Stomach (tissue), 9 donors: ENCODE measurements around the gene ERG28. TPM values are rescaled to one million over a fixed set of nuclear protein-coding genes. Genes with fewer than 3 reads are reported as not detected.

Source experiments
- DNase-seq, 2 donors: peaks; one replicate each; pipeline versions ENCODE4 v3.0.0 to v3.0.0-alpha.2; 2013 to 2019
- H3K27ac ChIP-seq, 5 donors: fragments of 200-600 bp in 4 of 5; sonication (generic) in 4 of 5; one replicate each; pipeline ENCODE4 v1.5.1; 2013 to 2019; ENCODE audit warnings: mild to moderate bottlenecking in 1 of 5, moderate library complexity in 1 of 5
- H3K27me3 ChIP-seq, 3 donors: fragments of 200-600 bp; sonication (generic); one replicate each; pipeline ENCODE4 v1.5.1; 2017 to 2019; ENCODE audit warnings: mixed run types in 1 of 3
- H3K36me3 ChIP-seq, 4 donors: fragments of 200-600 bp; sonication (generic); 1 replicate in 3 of 4; 2 replicates in 1 of 4; pipeline ENCODE4 v1.5.1; 2016 to 2019
- H3K4me1 ChIP-seq, 4 donors: fragments of 200-600 bp; sonication (generic); one replicate each; pipeline ENCODE4 v1.5.1; 2016 to 2019
- H3K4me3 ChIP-seq, 4 donors: fragments of 200-600 bp; sonication (generic) in 3 of 4; one replicate each; pipeline ENCODE4 v1.5.1; 2016 to 2019; ENCODE audit warnings: mild to moderate bottlenecking in 1 of 4
- H3K9me3 ChIP-seq, 4 donors: fragments of 200-600 bp; sonication (generic); one replicate each; pipeline ENCODE4 v1.5.1; 2016 to 2019
- CTCF ChIP-seq, 7 experiments: fragments of 450-650 bp in 4 of 7; fragments of 200-600 bp in 3 of 7; sonication (generic) in 3 of 7; IDR thresholded peaks; one replicate each; pipeline ENCODE4 v1.5.1; 2016 to 2019; ENCODE audit warnings: antibody characterized with exemption in 7 of 7, control low read depth in 2 of 7, mild to moderate bottlenecking in 1 of 7
- EP300 ChIP-seq: sonication (generic); formaldehyde crosslinking; IDR thresholded peaks from one replicate; pipeline ENCODE4 v1.6.1; 2017; ENCODE audit warnings: antibody characterized with exemption
- POLR2A ChIP-seq, 4 donors: fragments of 450-650 bp; IDR thresholded peaks; one replicate each; pipeline ENCODE4 v1.6.1; 2016; ENCODE audit warnings: antibody characterized with exemption in 4 of 4, control low read depth in 2 of 4, mild to moderate bottlenecking in 1 of 4, moderate library complexity in 1 of 4
- POLR2AphosphoS5 ChIP-seq, 3 donors: sonication (generic); formaldehyde crosslinking; IDR thresholded peaks; one replicate each; pipeline ENCODE4 v1.6.1; 2016; ENCODE audit warnings: antibody characterized with exemption in 3 of 3
- WGBS, 5 donors: extraction: QIAGEN DNeasy Blood & Tissue Kit in 3 of 5; methylation state at CpG; one replicate each; pipeline versions ENCODE4 v1.1.5 to v1.1.7; 2013 to 2018; 5-methylcytosine and 5-hydroxymethylcytosine counted together
- intact Hi-C: fragments of 100-400 bp; cut with DNase I; formaldehyde crosslinking; loops from one replicate; pipeline ENCODE4 v1.15.1; 2023; ENCODE audit warnings: low total_unique reads
- polyA plus RNA-seq, 3 donors: library from polyadenylated mRNA; stranded (reverse); fragments of 200-250 nt; gene quantifications; one replicate each; pipeline ENCODE4 v1.2.3, GENCODE V29; 2013
- total RNA-seq, 5 donors: library from RNA; depleted of rRNA; stranded (reverse); fragments of >200 nt; gene quantifications; one replicate each; pipeline versions ENCODE4 v1.1.0 to v1.2.3, GENCODE V29; 2014 to 2016
- donor health status: healthy with polysubstance abuse.
- donor health status: Bipolar disorder and iron deficiency.
- donor health status: healthy.

Gene ERG28
- total and polyA plus RNA-seq, 8 donors, result 3.3 to 24.3 (median 10.3) TPM; not detected in 2

GRCh38 chr14:75648066-75648838 lies 12.4 kb downstream of the ERG28 start:
- peak; percentile 75 to 81 for DNase-seq
- Histone ChIP-seq H3K36me3 (peaks cover 24 to 60% (median 44%) of the 10 kb centered on the region in 4 donors), H3K4me3 (no peak overlapping the region), H3K27me3 (no peaks in the 10 kb centered on the region), H3K4me1 (peaks cover 0 to 31% (median 16%) of the 10 kb centered on the region in 4 donors), H3K27ac (no peak overlapping the region), H3K9me3 (no peaks in the 10 kb centered on the region)
- intact Hi-C loops, result no loop called here
- TF ChIP-seq POLR2AphosphoS5 (IDR thresholded peaks at IDR 0.05) (peak in 2 of 3 donors; percentile 51 to 58), POLR2A (IDR thresholded peaks at IDR 0.05) (no peak), CTCF (IDR thresholded peaks at IDR 0.05) (no peak), EP300 (no peak)
- WGBS, 5 donors, result 41 to 48% (median 45%) methylated on average over 9 of the region's 9 CpGs

DNA sequence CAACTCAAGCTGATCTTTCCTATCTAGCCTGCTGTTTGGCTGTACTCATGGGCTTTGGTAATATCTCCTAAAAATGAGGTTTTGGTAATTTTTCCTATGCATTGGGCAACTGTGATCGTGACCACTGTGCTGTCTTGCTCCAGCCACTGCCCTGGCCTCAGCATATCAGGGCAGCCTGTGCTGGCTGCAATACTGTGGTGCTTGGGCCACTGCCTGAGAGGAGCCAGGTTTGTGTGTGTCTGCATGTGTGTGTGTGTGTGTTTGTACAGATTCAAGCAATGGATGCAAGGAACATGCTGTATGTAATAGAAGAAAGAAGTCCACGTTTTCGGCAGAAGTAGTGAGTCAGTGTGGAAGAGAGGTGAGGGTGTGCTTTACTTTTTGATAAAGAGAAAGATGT lies 13.0 kb downstream of the ERG28 start:
- Histone ChIP-seq H3K36me3 (peaks cover 24 to 55% (median 39%) of the 10 kb centered on the region in 4 donors), H3K9me3 (no peaks in the 10 kb centered on the region), H3K27ac (no peak overlapping the region), H3K4me1 (peaks cover 0 to 32% (median 16%) of the 10 kb centered on the region in 4 donors), H3K27me3 (no peaks in the 10 kb centered on the region), H3K4me3 (no peak overlapping the region)
- WGBS, 5 donors, result 57 to 81% (median 63%) methylated on average over 3 of the region's 3 CpGs
- intact Hi-C loops, result no loop called here
- DNase-seq, result no peak
- TF ChIP-seq CTCF (IDR thresholded peaks at IDR 0.05) (no peak), POLR2A (IDR thresholded peaks at IDR 0.05) (no peak), POLR2AphosphoS5 (IDR thresholded peaks at IDR 0.05) (no peak), EP300 (no peak)

DNA sequence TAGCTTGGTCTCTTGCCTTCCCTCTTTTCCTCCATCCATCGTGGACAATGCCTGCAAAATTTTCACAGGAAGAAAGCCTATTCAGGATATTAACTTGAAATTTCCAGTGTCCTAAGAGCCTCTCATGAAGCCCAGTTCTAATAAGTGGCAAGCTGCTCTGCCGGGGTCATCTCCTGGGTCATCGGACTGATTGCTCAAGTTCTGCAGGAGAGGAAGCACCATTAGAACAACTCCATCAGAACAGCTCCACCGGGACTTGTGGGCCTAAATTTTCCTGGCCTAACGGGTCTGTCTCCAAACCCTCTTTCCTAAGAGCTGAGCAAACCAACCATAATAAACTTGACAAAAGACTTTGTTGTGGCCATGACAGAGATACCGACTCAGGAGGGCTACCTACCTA lies 13.9 kb downstream of the ERG28 start:
- no peak for DNase-seq
- Histone ChIP-seq H3K9me3 (no peaks in the 10 kb centered on the region), H3K27me3 (peaks cover 0 to 6% (median 5%) of the 10 kb centered on the region in 3 donors), H3K4me3 (no peak overlapping the region), H3K27ac (no peak overlapping the region), H3K4me1 (peaks cover 0 to 32% (median 16%) of the 10 kb centered on the region in 4 donors), H3K36me3 (peaks cover 21 to 48% (median 34%) of the 10 kb centered on the region in 4 donors)
- no peak for TF ChIP-seq POLR2AphosphoS5 (IDR thresholded peaks at IDR 0.05)
- no peak for TF ChIP-seq CTCF (IDR thresholded peaks at IDR 0.05)
- no peak for TF ChIP-seq EP300
- TF ChIP-seq POLR2A (IDR thresholded peaks at IDR 0.05), result no peak
- 86 to 95% (median 89%) methylated on average over 6 of the region's 6 CpGs for WGBS, 5 donors
- intact Hi-C loops, result no loop called here

GRCh38 chr14:75645056-75645455 lies 15.6 kb downstream of the ERG28 start:
- Histone ChIP-seq H3K27me3 (peaks cover 0 to 21% (median 6%) of the 10 kb centered on the region in 3 donors), H3K27ac (no peak overlapping the region), H3K4me1 (peaks cover 0 to 32% (median 16%) of the 10 kb centered on the region in 4 donors), H3K9me3 (no peaks in the 10 kb centered on the region), H3K4me3 (no peak overlapping the region), H3K36me3 (peaks cover 6 to 31% (median 18%) of the 10 kb centered on the region in 4 donors)
- TF ChIP-seq POLR2A (IDR thresholded peaks at IDR 0.05) (no peak), CTCF (IDR thresholded peaks at IDR 0.05) (no peak), EP300 (no peak), POLR2AphosphoS5 (IDR thresholded peaks at IDR 0.05) (no peak)
- intact Hi-C loops, result no loop called here
- DNase-seq, result no peak
